GM21529 (cell line): Measurements from ENCODE around the gene DCLK1.

Experiments used
- ATAC-seq: cut with Tn5 transposase; IDR thresholded peaks from one replicate; pipeline ENCODE4 v1.9.1; 2021; ENCODE audit not compliant: unreplicated experiment

DCLK1 gene

GRCh38 chr13:35720690-35721554 lies 410.3 kb downstream of the DCLK1 start:
- peak; percentile 74 for ATAC-seq

- no peak for ATAC-seq
Measured at GRCh38 chr13:35720290-35720689, 410.9 kb downstream of the DCLK1 start.
